ENCODE measurements around the gene PGA5.
"Not testable (repeated sequence)": the region's sequence is repeated elsewhere in the genome, so short reads cannot be mapped to it uniquely, and the experiment has no call there.

- TF ChIP-seq, protein P1, sequence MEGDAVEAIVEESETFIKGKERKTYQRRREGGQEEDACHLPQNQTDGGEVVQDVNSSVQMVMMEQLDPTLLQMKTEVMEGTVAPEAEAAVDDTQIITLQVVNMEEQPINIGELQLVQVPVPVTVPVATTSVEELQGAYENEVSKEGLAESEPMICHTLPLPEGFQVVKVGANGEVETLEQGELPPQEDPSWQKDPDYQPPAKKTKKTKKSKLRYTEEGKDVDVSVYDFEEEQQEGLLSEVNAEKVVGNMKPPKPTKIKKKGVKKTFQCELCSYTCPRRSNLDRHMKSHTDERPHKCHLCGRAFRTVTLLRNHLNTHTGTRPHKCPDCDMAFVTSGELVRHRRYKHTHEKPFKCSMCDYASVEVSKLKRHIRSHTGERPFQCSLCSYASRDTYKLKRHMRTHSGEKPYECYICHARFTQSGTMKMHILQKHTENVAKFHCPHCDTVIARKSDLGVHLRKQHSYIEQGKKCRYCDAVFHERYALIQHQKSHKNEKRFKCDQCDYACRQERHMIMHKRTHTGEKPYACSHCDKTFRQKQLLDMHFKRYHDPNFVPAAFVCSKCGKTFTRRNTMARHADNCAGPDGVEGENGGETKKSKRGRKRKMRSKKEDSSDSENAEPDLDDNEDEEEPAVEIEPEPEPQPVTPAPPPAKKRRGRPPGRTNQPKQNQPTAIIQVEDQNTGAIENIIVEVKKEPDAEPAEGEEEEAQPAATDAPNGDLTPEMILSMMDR (optimal IDR thresholded peaks at IDR 0.05 in 1 of 3, IDR thresholded peaks at IDR 0.05 in 1 of 3, conservative IDR thresholded peaks at IDR 0.05 in 1 of 3; ENCODE audit: extremely low read depth in 1 of 3, insufficient read depth in 2 of 3, low read length in 3 of 3) = not testable (repeated sequence)
- not testable (repeated sequence) for TF ChIP-seq EZH2 (IDR thresholded peaks at IDR 0.05; ENCODE audit: low read length)
Observed at GRCh38 chr11:61249201-61249600, 8.2 kb downstream of the PGA5 start.
